ENCODE results near the gene PTGIR.

PTGIR gene

DNA sequence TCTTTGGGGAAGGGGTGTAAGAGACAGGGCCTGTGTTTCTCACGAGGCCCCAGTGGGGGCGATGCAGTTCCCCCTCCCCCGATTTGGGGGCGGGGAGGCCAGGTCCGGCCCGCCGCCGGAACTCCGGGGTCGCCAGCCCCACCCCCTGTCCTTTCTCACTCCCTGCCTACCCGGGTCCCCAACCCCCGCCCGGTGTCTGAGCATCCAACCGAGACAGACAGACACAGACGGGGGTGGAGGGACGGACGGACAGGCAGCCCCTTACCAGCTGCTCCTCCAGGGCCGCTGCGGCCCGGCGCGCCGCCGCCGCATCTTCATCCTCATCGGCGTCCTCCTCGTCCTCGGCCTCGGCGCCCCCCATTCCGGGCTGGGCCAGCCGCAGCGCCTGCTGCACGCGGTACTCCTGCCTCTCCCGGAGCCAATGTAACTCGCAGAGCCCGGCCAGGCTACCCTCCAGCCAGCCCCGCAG lies 35.7 kb upstream of the PTGIR start:
- no peak for DNase-seq (ENCODE audit: low read depth)
- TF ChIP-seq, protein P1, sequence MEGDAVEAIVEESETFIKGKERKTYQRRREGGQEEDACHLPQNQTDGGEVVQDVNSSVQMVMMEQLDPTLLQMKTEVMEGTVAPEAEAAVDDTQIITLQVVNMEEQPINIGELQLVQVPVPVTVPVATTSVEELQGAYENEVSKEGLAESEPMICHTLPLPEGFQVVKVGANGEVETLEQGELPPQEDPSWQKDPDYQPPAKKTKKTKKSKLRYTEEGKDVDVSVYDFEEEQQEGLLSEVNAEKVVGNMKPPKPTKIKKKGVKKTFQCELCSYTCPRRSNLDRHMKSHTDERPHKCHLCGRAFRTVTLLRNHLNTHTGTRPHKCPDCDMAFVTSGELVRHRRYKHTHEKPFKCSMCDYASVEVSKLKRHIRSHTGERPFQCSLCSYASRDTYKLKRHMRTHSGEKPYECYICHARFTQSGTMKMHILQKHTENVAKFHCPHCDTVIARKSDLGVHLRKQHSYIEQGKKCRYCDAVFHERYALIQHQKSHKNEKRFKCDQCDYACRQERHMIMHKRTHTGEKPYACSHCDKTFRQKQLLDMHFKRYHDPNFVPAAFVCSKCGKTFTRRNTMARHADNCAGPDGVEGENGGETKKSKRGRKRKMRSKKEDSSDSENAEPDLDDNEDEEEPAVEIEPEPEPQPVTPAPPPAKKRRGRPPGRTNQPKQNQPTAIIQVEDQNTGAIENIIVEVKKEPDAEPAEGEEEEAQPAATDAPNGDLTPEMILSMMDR (IDR thresholded peaks at IDR 0.05; ENCODE audit: low read depth, low read length, missing control alignments) = no peak
- peak overlapping the region; percentile 45 for H3K4me3 ChIP-seq (ENCODE audit: low read depth, low read length)

DNA sequence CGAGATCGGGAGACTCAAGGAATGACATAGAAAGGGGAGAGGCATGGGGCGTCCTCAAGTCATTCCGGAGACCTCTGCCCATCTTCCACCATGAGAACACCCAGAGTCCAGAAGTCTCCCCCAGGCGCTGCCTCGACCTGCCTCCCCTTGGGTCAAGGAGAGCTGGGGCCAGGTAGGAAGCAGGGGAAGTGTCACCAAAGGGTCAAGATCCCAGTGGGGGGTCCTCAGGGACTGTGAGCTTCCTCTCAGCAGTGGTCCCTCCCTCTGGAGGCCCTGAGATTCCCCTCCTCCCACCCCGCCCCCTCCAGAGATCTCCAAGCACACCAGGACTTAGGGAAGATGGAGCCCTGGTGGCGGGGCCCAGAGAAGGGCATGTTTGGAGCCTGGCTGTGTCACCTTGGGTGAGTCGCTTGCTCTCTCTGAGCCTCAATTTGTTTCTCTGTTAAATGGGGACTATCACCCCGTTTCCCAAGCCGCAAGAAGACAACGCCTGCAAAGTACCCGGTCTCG lies 35.2 kb upstream of the PTGIR start:
- DNase-seq (ENCODE audit: low read depth) = no peak
- no peak overlapping the region; the same call in 1 of the 2 replicates for H3K4me3 ChIP-seq (ENCODE audit: low read depth, low read length)
- TF ChIP-seq, protein P1 (IDR thresholded peaks at IDR 0.05; ENCODE audit: low read depth, low read length, missing control alignments) = no peak

DNA sequence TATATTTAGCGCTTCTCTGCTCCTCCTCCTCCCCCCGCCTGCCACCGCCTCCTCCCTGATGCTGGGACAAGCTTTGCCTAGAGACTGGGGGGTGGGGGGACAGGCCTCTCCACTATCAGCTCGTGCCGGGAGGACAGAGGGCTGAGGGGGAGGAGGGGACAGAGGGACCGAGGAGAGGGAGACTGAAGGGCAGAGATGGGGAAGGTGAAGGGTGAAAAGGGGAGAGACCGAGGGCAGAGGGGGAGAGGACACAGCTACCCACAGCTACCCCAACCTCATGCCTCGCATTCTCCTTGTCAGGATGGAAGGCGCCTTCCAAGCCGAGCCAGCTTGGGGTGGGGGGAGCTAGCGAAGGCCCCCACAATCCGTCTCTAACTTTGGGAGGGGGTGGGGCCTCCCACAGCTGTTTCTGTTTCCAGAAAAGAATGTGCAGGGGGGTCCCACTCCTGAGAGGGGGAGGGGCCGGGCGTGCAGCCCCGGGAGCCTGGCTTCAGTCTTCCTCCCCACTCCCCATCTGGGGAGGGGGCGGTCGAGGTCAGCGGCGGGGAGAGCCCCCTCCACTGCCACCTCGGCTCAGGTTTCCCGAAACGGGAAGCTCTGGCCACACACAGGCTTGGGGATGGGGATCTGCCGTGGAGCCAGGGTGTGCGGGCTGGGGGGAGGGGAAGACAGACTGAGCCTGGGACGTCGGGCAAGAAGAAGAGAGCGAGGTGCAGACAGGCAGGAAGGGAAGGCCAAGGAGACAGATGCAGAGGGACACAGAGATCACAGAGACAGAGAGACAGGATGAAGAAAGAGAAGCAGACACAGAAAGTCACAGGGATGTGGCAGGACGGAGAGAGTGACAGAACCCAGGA lies 34.5 kb upstream of the PTGIR start:
- no peak for DNase-seq (ENCODE audit: low read depth)
- H3K4me3 ChIP-seq (ENCODE audit: low read depth, low read length) = no peak overlapping the region
- TF ChIP-seq, protein P1 (IDR thresholded peaks at IDR 0.05; ENCODE audit: low read depth, low read length, missing control alignments) = no peak

DNA sequence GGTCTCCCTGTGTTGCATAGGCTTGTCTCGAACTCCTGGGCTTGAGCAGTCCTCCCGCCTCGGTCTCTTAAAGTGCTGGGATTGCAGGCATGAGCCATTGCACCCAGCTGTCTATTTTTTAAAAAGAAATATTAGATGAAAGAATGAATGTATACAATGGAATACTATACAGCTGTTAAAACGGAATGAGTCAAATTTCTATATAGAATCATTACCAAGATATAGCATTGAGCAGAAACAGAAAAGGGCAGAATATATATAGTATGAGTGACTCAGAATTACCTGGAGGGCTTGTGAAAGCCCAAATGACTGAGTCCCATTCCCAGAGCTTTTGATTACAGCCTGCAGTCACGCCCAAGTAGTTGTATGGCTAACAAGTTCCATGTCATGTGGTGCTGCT lies 31.7 kb upstream of the PTGIR start:
- DNase-seq (ENCODE audit: low read depth) = no peak
- no peak overlapping the region for H3K4me3 ChIP-seq (ENCODE audit: low read depth, low read length)
- TF ChIP-seq, protein P1 (IDR thresholded peaks at IDR 0.05; ENCODE audit: low read depth, low read length, missing control alignments) = no peak

DNA sequence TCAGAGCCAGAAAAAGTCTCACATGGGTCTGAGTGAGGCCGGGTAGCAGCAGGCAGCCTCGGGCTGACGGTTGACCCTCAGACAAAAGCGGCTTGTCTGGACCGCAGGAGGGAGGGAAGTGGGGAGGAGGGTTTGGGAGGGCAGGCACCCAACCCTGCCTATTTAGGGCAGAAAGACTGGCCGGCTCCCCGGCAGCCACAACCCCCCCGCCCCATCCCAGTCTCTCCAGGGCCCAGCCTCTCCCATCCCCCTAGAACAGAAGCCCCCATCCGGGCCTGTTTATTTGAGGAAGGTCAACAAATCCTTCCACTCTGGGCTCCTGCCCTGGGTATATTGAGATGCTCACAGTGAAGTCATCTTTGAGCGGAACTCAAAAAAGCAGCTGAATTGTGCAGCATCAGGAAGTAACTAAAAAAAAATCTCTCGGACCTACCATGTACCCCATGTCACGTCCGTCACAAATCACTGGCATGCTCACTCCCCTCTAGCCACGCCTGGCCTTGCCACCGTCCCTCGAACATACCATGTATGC lies 29.8 kb upstream of the PTGIR start:
- TF ChIP-seq, protein P1 (IDR thresholded peaks at IDR 0.05; ENCODE audit: low read depth, low read length, missing control alignments) = no peak
- no peak for DNase-seq (ENCODE audit: low read depth)
- no peak overlapping the region for H3K4me3 ChIP-seq (ENCODE audit: low read depth, low read length)

DNA sequence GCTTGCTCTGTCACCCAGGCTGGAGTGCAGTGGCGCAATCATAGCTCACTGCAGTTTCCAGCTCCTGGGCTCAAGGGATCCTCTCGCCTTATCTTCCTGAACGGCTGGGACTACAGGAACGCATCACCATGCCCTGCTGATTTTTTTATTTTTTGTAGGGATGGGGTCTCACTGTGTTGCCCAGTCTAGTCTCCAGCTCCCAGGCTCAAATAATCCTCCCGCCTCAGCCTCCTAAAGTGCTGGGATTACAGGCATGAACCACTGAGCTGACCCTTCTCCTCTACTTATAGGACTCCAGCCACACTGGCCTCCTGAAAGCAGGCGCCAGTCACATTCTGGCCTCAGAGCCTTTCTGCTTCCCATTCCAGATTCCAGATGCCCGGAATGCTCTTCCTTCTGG lies 25.6 kb upstream of the PTGIR start:
- TF ChIP-seq, protein P1 (IDR thresholded peaks at IDR 0.05; ENCODE audit: low read depth, low read length, missing control alignments) = no peak
- DNase-seq (ENCODE audit: low read depth) = no peak
- H3K4me3 ChIP-seq (ENCODE audit: low read depth, low read length) = no peak overlapping the region
